B cell (primary cell): Measurements from ENCODE around the gene PDP2. TPM values are rescaled to one million over a fixed set of nuclear protein-coding genes. Genes with fewer than 3 reads are reported as not detected.
"Not testable (repeated sequence)": the region's sequence is repeated elsewhere in the genome, so short reads cannot be mapped to it uniquely, and the experiment has no call there.

Source experiments
- ATAC-seq: fragments of 200-7000 bp; cut with Tn5 transposase; one replicate; pipeline ENCODE4 v1.10.0; 2021; ENCODE audit warnings: low read depth, mild to moderate bottlenecking, moderate number of reproducible peaks, moderate library complexity
- CTCF ChIA-PET: fragments of 350-600 bp; sonication (Branson Sonifier 250); formaldehyde crosslinking; loops from one replicate; lab custom pipeline; 2021; ENCODE audit warnings: antibody characterized with exemption, inconsistent platforms; lab: Charles Lee
- POLR2A ChIA-PET: fragments of 350-600 bp; sonication (Branson Sonifier 250); formaldehyde crosslinking; loops from one replicate; lab custom pipeline; 2021; ENCODE audit warnings: antibody characterized with exemption; lab: Charles Lee
- DNase-seq: peaks from one replicate; pipeline ENCODE4 v3.0.0; 2013
- H2AFZ ChIP-seq: 2 replicates; pipeline ENCODE4 v1.6.1; 2012; ENCODE audit warnings: mild to moderate bottlenecking, low read depth, low read length; ENCODE audit not compliant: insufficient read depth, poor library complexity, severe bottlenecking
- H3K27ac ChIP-seq, 2 donors: 1 replicate in 1 of 2; 2 replicates in 1 of 2; pipeline ENCODE4 v1.5.1; 2012 to 2013; ENCODE audit warnings: low read length in 2 of 2, mild to moderate bottlenecking in 2 of 2, moderate library complexity in 1 of 2
- H3K27me3 ChIP-seq, 4 experiments: fragments of 200-600 bp in 1 of 4; sonication (generic) in 1 of 4; replicated peaks in 1 of 4; 1 replicate in 2 of 4; 2 replicates in 2 of 4; pipeline versions ENCODE4 v1.6.1 to v1.7.0; 2013 to 2016; ENCODE audit warnings: low read length in 3 of 4, mild to moderate bottlenecking in 2 of 4, mixed read lengths in 1 of 4, moderate library complexity in 1 of 4; ENCODE audit not compliant: insufficient read depth in 4 of 4, control insufficient read depth in 3 of 4; ENCODE audit errors: control extremely low read depth in 1 of 4
- H3K36me3 ChIP-seq, 2 experiments: replicated peaks in 1 of 2; 1 replicate in 1 of 2; 2 replicates in 1 of 2; pipeline versions ENCODE4 v1.6.1 to v1.7.1; 2013; ENCODE audit warnings: low read length in 1 of 2; ENCODE audit not compliant: insufficient read depth in 2 of 2, control insufficient read depth in 1 of 2; ENCODE audit errors: control extremely low read depth in 1 of 2, extremely low read depth in 1 of 2
- H3K4me1 ChIP-seq, 2 donors: fragments of 200-600 bp in 1 of 2; sonication (generic) in 1 of 2; 1 replicate in 1 of 2; 2 replicates in 1 of 2; pipeline versions ENCODE4 v1.5.1 to v1.6.1; 2013 to 2017; ENCODE audit warnings: low read length in 2 of 2; ENCODE audit not compliant: control insufficient read depth in 2 of 2, insufficient read depth in 2 of 2
- H3K4me2 ChIP-seq: replicated peaks from 2 replicates; pipeline ENCODE3; 2012; ENCODE audit warnings: mild to moderate bottlenecking, low read depth, low read length; ENCODE audit not compliant: poor library complexity, severe bottlenecking
- H3K4me3 ChIP-seq, 5 experiments: fragments of 200-600 bp in 1 of 5; sonication (generic) in 1 of 5; 1 replicate in 3 of 5; 2 replicates in 2 of 5; pipeline versions ENCODE4 v1.5.1 to v1.7.0; 2011 to 2016; ENCODE audit warnings: low read length in 4 of 5, mild to moderate bottlenecking in 4 of 5, low read depth in 2 of 5, control low read depth in 1 of 5, moderate library complexity in 1 of 5; ENCODE audit not compliant: insufficient read depth in 1 of 5; ENCODE audit errors: control extremely low read depth in 1 of 5, extremely low read depth in 1 of 5
- H3K79me2 ChIP-seq: fragments of 200-600 bp; sonication (generic); one replicate; pipeline ENCODE4 v1.6.0; 2016; ENCODE audit warnings: low read length; ENCODE audit not compliant: control insufficient read depth, insufficient read depth
- H3K9ac ChIP-seq: fragments of 200-600 bp; sonication (generic); 2 replicates; pipeline ENCODE4 v1.6.1; 2017; ENCODE audit warnings: mild to moderate bottlenecking, low read length, moderate library complexity
- H3K9me3 ChIP-seq, 3 donors: one replicate each; pipeline versions ENCODE4 v1.6.1 to v1.7.1; 2013; ENCODE audit warnings: low read length in 2 of 3; ENCODE audit not compliant: control insufficient read depth in 2 of 3, insufficient read depth in 1 of 3; ENCODE audit errors: control extremely low read depth in 1 of 3
- H4K20me1 ChIP-seq: 2 replicates; pipeline ENCODE4 v1.6.0; 2012; ENCODE audit warnings: mild to moderate bottlenecking, low read length; ENCODE audit not compliant: insufficient read depth, control insufficient read depth, poor library complexity, severe bottlenecking
- H3K27ac Mint-ChIP-seq: one replicate; pipeline ENCODE4 v1.8.0; 2021; ENCODE audit warnings: mixed read lengths
- H3K27me3 Mint-ChIP-seq: one replicate; pipeline ENCODE4 v1.8.0; 2021; ENCODE audit warnings: mixed read lengths
- H3K4me1 Mint-ChIP-seq: one replicate; pipeline ENCODE4 v1.8.0; 2021; ENCODE audit warnings: mixed read lengths
- H3K4me3 Mint-ChIP-seq: one replicate; pipeline ENCODE4 v1.8.0; 2021; ENCODE audit warnings: mixed read lengths
- H3K9me3 Mint-ChIP-seq: one replicate; pipeline ENCODE4 v1.8.0; 2022; ENCODE audit warnings: mixed read lengths; ENCODE audit not compliant: insufficient read depth
- CTCF ChIP-seq: fragments of 200-600 bp; IDR thresholded peaks from one replicate; pipeline ENCODE4 v1.8.0; 2022; ENCODE audit warnings: antibody characterized with exemption, mild to moderate bottlenecking
- EZH2 ChIP-seq: IDR thresholded peaks from 2 replicates; pipeline ENCODE4 v1.6.1; 2012; ENCODE audit warnings: borderline replicate concordance, low read depth, mild to moderate bottlenecking, moderate library complexity, low read length; ENCODE audit not compliant: insufficient read depth, poor library complexity, severe bottlenecking
- WGBS: methylation state at CpG from one replicate; pipeline ENCODE4 v1.1.5; 2013; ENCODE audit warnings: missing lambda C conversion rate; ENCODE audit not compliant: insufficient coverage; 5-methylcytosine and 5-hydroxymethylcytosine counted together
- intact Hi-C: fragments of 100-400 bp; cut with micrococcal nuclease; formaldehyde crosslinking; loops from one replicate; pipeline ENCODE4 v1.10.0; 2022
- polyA plus RNA-seq: library from polyadenylated mRNA; depleted of rRNA; stranded (reverse); fragments of >200 nt; gene quantifications from 2 replicates; pipeline ENCODE4 v1.2.3, GENCODE V29; 2012
- total RNA-seq, 2 donors: library from RNA; stranded (reverse); fragments of 120-200 nt in 1 of 2; gene quantifications; 1 replicate in 1 of 2; 2 replicates in 1 of 2; pipeline versions ENCODE4 v1.2.3 to v1.2.4, GENCODE V29; 2013 to 2022

PDP2 gene
- total and polyA plus RNA-seq, 2 donors (not counting 1 experiment from before 2014, with no cell fraction given) = 1.9 to 18.7 TPM

- H3K27me3 Mint-ChIP-seq = not testable (repeated sequence)
- 4% methylated on average over 10 of the region's 24 CpGs for WGBS
- peak overlapping the region; percentile 28 to 92 (median 90) for H3K4me3 ChIP-seq
Measured at GRCh38 chr16:66934839-66935313, 54.6 kb downstream of the PDP2 start.

GRCh38 chr16:66935314-66936011 is 55.1 kb downstream of the PDP2 start, which contains the start of gene CES2:
CES2 (plus strand) TSS chr16:66935516; CDS start chr16:66935636, 120 bp downstream.
- Mint-ChIP-seq H3K27ac (peak within 1 kb of the TSS; percentile 98), H3K9me3 (no peaks in the 10 kb centered on the region), H3K27me3 (no peaks in the 10 kb centered on the region), H3K4me3 (peak within 1 kb of the TSS; percentile 99), H3K4me1 (peaks cover 54% of the 10 kb centered on the region)
- Histone ChIP-seq H3K79me2 (peaks cover 26% of the 10 kb centered on the region), H4K20me1 (peaks cover 14% of the 10 kb centered on the region), H3K4me1 (peaks cover 24 to 33% of the 10 kb centered on the region in 2 donors), H3K9me3 (no peaks in the 10 kb centered on the region), H3K4me3 (peak within 1 kb of the TSS; percentile 28 to 92 (median 90)), H3K36me3 (peaks cover 0 to 26% of the 10 kb centered on the region in 2 experiments), H3K27me3 (no peaks in the 10 kb centered on the region), H3K27ac (peak within 1 kb of the TSS; percentile 86 to 92), H3K4me2 (peak within 1 kb of the TSS; percentile 88), H3K9ac (peak within 1 kb of the TSS; percentile 95), H2AFZ (peak within 1 kb of the TSS; percentile 96)
- ChIA-PET POLR2A (no interaction called here), CTCF (no interaction called here)
- intact Hi-C loops = no loop called here
- WGBS = 64% methylated on average over 43 of the region's 44 CpGs
- DNase-seq (no peak), ATAC-seq (no peak)
- TF ChIP-seq EZH2 (no peak), CTCF (no peak)

More at GRCh38 chr16:66934839-66935313, 54.6 kb downstream of the PDP2 start:
- ATAC-seq, H3K27me3 ChIP-seq, CTCF ChIA-PET, H3K9me3 ChIP-seq, H3K9me3 Mint-ChIP-seq, DNase-seq, POLR2A ChIA-PET: not testable (repeated sequence)
- H2AFZ ChIP-seq = peak overlapping the region; percentile 96
- peaks cover 54% of the 10 kb centered on the region for H3K4me1 Mint-ChIP-seq
- peaks cover 14% of the 10 kb centered on the region for H4K20me1 ChIP-seq
- H3K79me2 ChIP-seq = peaks cover 26% of the 10 kb centered on the region
- H3K9ac ChIP-seq = peak overlapping the region; percentile 95
- H3K4me2 ChIP-seq = peak overlapping the region; percentile 88
- peaks cover 24 to 33% of the 10 kb centered on the region in 2 donors for H3K4me1 ChIP-seq
- peak overlapping the region; percentile 86 to 92 for H3K27ac ChIP-seq
- intact Hi-C loops = loop anchor here (1.0 to 5.0 kb wide), 2 partner anchors 12 to 53 kb away; partner anchors contain the start of gene PDP2
- peak overlapping the region; percentile 98 for H3K27ac Mint-ChIP-seq
- peaks cover 0 to 20% of the 10 kb centered on the region in 2 experiments for H3K36me3 ChIP-seq
- peak overlapping the region; percentile 99 for H3K4me3 Mint-ChIP-seq
